H7 (cell line): Measurements from ENCODE around the gene PRLH. TPM values are rescaled to one million over a fixed set of nuclear protein-coding genes. Genes with fewer than 3 reads are reported as not detected.
"Not testable (repeated sequence)": the region's sequence is repeated elsewhere in the genome, so short reads cannot be mapped to it uniquely, and the experiment has no call there.

ENCODE experiments used
- DNase-seq: peaks from one replicate; pipeline ENCODE4 v3.0.0; 2012
- H3K27me3 ChIP-seq: 2 replicates; pipeline ENCODE4 v1.6.0; 2011; ENCODE audit warnings: mild to moderate bottlenecking, low read length; ENCODE audit not compliant: control insufficient read depth, insufficient read depth
- H3K36me3 ChIP-seq: replicated peaks from 2 replicates; pipeline ENCODE4 v1.5.1; 2011; ENCODE audit warnings: low read length; ENCODE audit not compliant: control insufficient read depth, insufficient read depth
- H3K4me3 ChIP-seq: 2 replicates; pipeline ENCODE4 v1.5.1; 2011; ENCODE audit warnings: low read depth, mild to moderate bottlenecking, control low read depth, low read length, moderate library complexity; ENCODE audit not compliant: insufficient read depth
- total RNA-seq: library from RNA; depleted of rRNA; stranded (reverse); fragments of >200 nt; shearing (Covaris generic); gene quantifications from 2 replicates; pipeline ENCODE4 v1.2.3, GENCODE V29; 2014

PRLH gene
- total RNA-seq, 1 experiment from 2014 or later, result not detected

DNA sequence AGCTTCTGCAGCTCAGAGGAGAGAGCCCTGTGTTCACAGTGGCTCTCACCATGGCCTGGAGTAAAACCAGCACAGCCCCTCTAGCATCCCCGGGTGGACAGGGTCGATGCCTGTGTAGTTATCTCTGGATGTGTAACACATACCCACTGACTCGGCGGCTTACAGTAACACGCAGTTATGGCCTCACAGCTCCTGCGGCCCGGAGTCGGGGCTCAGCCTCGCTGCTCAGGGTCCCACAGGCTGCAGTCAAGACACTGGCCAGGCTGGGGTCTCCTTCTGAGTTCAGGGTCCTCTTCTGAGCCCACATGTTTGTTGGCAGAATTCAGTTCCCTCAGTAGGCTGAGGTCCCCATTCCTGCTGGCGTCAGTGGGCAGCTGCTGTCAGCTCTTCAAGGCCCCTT, 26.7 kb downstream of the PRLH start:
- no peaks in the 10 kb centered on the region for H3K36me3 ChIP-seq
- no peaks in the 10 kb centered on the region; the same call in 1 of the 2 replicates for H3K27me3 ChIP-seq
- no peak overlapping the region for H3K4me3 ChIP-seq
- DNase-seq, result no peak

DNA sequence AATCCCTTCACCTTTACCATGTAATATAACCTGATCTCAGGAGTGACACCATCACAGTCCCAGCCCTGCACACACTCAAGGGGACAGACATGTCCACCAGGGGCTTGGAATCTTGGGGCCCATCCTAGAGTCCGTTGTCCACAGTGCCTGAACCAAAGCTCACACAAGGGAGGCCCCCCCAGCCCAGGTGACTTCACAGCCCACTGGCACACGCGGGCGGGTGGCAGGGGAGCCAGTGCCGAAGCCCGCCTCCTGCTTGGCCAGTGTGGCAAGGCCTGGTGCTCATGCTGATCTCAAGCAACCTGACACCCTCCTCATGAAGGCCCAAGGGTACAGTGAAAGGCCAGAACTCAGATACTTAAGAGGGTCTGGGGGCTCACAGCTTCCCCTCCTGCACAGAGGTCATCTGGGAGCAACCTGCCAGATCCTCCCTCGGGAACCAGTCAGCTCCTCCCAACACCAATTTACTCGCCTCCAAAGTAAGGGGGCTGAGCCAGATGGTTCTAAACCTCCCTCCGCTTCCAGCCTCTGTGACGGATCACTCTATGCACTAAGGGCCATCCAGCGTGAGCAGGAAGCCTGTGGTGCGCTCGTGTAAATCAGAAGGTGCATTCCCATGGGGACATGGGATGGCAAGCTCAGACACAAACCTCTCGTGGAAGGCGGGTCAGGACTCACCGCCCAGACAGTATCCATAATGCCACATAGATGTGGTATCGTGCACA, 27.4 kb downstream of the PRLH start:
- Histone ChIP-seq H3K36me3 (no peaks in the 10 kb centered on the region), H3K27me3 (no peaks in the 10 kb centered on the region; the same call in 1 of the 2 replicates), H3K4me3 (no peak overlapping the region)
- no peak for DNase-seq

DNA sequence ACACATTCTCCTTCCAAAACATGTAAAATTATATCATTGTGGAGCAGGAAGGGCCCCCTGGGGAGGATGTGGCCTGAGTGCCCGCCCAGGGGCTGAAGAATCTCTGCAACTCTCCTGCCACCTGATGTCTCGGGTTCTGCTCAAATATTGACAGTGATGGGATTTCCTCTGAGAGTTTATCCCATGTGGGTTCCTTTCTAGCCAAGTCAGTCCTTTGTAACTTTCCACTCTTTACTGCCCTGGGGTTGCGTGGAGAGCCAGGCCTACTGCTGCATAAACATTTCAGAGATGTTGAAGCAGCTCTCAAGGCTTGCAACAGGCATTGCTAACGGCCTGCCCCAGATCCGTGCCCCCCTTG, 28.1 kb downstream of the PRLH start:
- no peak for DNase-seq
- Histone ChIP-seq H3K36me3 (no peaks in the 10 kb centered on the region), H3K4me3 (no peak overlapping the region), H3K27me3 (no peaks in the 10 kb centered on the region; the same call in 1 of the 2 replicates)

- not testable (repeated sequence) for H3K4me3 ChIP-seq, H3K36me3 ChIP-seq, DNase-seq, H3K27me3 ChIP-seq
Measured at GRCh38 chr2:237595829-237596519, 29.6 kb downstream of the PRLH start.

DNA sequence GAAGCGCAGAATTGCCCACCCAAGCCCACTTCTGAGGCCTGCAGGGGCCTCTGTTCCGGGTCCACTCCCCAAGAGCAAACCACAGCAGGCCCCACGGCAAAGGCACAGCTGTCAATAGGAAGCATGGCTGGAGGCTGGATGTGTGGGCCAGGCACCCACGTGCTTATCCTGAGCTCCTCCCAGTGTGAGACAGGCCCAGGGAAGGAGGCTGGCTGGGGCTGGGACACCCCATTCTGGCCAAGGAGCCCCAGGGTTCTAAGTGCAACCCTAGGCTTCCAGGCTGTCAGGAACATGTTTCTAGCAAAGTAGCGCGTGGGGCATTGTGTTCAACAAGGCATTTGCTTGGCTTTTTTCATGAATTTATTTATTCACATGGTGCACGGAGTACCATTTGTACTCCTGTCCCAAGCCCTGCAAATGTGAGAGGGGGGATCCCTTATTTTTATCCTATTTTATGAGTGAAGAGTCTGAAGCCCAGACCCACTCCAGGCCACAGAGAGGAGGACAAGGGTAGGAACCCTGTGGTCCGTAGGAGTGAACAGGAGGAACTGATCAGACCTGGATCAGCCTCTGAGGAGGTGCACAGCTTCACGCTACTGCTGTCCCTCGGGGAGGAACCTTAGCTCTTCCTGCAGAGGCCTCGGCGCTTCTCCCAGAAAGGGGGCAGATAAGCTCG, 30.3 kb downstream of the PRLH start:
- Histone ChIP-seq H3K4me3 (no peak overlapping the region), H3K27me3 (no peaks in the 10 kb centered on the region; the same call in 1 of the 2 replicates), H3K36me3 (no peaks in the 10 kb centered on the region)
- peak; percentile 43 for DNase-seq

DNA sequence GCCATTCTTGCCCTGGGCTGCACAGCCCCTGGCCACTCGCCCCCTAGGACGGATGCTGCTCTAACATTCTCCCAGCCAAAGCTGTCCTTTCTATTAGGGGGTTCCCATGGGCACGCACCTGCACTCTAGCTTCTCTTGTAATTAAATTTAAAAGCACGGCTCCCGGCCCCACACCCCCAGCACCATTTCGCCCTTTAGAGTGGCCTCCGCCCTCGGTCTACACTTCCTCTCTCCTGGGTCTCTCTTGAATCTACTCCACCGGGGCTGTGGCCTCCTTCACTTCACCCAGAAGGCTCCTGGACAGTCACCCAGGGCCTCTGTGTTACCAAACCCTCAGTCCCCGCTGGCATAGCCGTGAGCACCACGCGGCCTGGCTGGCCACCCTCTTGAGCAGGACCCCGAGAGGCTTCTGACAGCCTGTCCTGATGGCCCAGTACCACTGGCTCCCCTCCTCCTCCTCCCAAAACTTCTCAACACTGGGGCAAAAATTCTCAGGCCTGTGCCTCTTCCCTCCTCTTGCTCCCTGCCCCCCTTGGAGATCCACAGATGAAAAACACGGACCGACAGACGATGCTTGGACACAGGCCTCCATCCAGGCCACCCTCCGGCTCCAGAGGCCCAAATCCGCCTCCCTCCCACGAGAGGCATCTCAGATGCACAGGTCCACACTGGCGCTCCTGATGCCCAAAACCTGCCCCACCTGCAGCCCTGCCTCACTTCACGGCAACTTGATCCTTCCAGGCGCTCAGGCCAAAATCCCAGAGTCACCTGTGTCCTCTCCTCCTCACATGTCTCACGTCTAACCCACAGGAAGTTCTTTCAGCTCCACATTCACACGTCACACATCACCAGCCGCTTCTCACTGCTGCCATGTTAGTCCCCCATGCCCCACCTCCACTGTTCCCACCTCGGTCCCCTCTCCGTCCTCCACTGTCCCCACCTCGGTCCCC, 31.1 kb downstream of the PRLH start:
- DNase-seq, result no peak
- Histone ChIP-seq H3K36me3 (no peaks in the 10 kb centered on the region), H3K27me3 (no peaks in the 10 kb centered on the region; the same call in 1 of the 2 replicates), H3K4me3 (no peak overlapping the region)

- no peak for DNase-seq
- H3K36me3 ChIP-seq, result no peaks in the 10 kb centered on the region
- H3K27me3 ChIP-seq, result no peaks in the 10 kb centered on the region; the same call in 1 of the 2 replicates
- no peak overlapping the region for H3K4me3 ChIP-seq
Measured at GRCh38 chr2:237598468-237599208, 32.3 kb downstream of the PRLH start.

DNA sequence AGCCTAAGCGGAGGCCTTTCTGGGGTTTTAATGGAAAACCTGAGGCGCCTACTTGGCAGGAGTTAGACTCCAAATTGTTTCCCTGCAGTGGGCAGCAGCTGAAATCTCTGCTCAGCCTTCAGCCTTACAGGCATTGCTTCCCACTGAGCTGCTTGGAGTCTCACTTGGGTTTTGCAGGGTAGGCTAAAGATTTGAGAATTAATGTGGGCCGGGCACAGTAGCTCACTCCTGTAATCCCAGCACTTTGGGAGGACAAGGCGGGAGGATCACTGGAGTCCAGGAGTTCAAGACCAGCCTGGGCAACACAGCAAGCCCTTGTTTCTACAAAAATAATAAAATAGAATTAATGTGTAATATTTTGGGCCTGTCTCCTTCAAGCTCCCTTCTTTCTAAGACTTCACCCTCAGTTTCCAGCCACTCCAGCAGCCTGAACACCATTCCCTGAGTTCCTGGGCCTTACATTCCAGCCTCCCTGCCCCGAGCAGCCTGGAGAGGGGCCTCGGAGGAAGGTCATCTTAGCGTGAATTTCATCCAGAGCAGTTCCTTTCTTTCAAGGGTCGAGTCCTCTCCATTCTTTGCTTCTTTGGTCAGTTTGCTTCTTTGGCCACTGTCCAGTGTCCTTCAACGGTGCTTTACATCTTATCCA, 33.2 kb downstream of the PRLH start:
- no peak overlapping the region for H3K4me3 ChIP-seq
- DNase-seq, result no peak
- H3K36me3 ChIP-seq, result no peaks in the 10 kb centered on the region
- no peaks in the 10 kb centered on the region; the same call in 1 of the 2 replicates for H3K27me3 ChIP-seq

DNA sequence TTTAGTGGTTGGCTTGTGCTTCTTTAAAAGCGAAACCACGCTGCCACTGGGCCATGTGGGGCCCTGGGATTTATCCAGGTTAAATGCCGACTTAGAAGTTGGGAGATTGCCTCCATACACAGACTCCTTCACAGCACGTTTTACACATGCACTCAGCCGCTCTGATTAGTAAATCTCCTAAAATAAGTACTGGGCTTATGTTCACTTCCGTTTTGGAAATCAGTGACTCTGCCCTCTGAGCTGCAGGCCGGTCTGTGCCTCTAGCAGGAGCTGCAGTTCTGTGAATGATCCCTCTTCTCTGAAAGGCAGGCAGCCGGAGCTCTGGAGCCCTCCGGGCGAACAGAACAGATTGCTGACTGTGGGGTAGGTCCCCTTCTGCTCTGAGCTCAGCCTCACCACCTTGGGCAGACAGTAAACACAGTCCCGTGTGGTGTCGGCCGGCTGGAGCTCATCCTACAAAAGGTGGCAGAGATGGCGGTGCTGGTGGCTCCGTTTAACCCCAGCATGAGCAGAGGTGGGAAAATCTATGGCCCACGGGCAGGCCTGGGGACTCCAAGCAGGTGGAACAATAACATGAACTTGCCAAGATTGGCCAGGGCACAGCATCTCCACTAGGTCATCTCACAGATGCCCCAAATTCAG, 34.0 kb downstream of the PRLH start:
- DNase-seq, result no peak
- Histone ChIP-seq H3K4me3 (no peak overlapping the region), H3K36me3 (no peaks in the 10 kb centered on the region), H3K27me3 (no peaks in the 10 kb centered on the region; the same call in 1 of the 2 replicates)

GRCh38 chr2:237601453-237602116, 35.2 kb downstream of the PRLH start:
- H3K4me3 ChIP-seq, result no peak overlapping the region
- H3K36me3 ChIP-seq, result no peaks in the 10 kb centered on the region
- no peaks in the 10 kb centered on the region for H3K27me3 ChIP-seq
- peak; percentile 75 for DNase-seq

- H3K4me3 ChIP-seq, result no peak overlapping the region
Measured at GRCh38 chr2:237602409-237602808, 36.0 kb downstream of the PRLH start.

DNA sequence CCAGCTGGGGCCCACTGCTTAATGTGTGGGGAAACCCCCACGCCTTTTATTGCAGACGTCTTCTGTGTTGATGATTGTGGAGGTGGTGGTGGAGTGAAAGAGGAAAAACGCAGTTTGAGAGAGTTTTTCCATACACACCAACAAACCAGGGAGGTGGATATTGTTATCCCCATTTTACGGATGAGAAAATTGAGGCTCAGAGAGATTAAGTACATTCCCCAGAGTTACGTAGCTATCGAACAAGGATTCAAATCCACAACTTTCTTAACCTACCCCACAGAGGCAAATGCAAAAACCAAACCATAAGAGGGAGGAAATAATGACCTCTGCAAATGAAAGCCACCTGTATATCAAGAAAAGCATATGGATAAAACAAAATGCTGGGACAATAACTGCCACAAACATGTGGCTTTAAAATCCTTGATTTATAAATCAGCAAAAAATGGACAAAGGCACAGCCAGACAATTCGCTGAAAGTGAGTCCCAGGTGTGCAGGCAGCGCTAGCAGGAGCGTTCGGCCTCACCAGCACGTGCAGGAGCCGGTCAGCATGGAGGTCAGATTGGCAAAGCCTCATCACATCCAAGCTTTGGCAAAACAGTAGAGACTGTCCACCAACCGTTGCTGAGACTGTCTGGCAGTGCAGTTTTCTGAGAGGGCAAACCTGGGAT, 36.8 kb downstream of the PRLH start:
- H3K27me3 ChIP-seq, result no peaks in the 10 kb centered on the region
- DNase-seq, result no peak
- no peaks in the 10 kb centered on the region for H3K36me3 ChIP-seq
- no peak overlapping the region for H3K4me3 ChIP-seq

More at GRCh38 chr2:237602409-237602808, 36.0 kb downstream of the PRLH start:
- Histone ChIP-seq H3K27me3 (no peaks in the 10 kb centered on the region), H3K36me3 (no peaks in the 10 kb centered on the region)
- DNase-seq, result no peak
